Lower leg skin (tissue), 3 donors: ENCODE data around the gene NOD2.

Experiments used
- CTCF ChIP-seq, 3 donors: fragments of 450-650 bp; IDR thresholded peaks; one replicate each; pipeline ENCODE4 v1.5.1; 2016; ENCODE audit warnings: antibody characterized with exemption in 3 of 3, mild to moderate bottlenecking in 3 of 3, moderate library complexity in 2 of 3
- POLR2A ChIP-seq, 2 donors: fragments of 450-650 bp; IDR thresholded peaks; one replicate each; pipeline ENCODE4 v1.6.1; 2016 to 2017; ENCODE audit warnings: antibody characterized with exemption in 2 of 2, mild to moderate bottlenecking in 1 of 2, moderate library complexity in 1 of 2

GRCh38 chr16:50675686-50676610 lies 17.5 kb upstream of the NOD2 start:
- TF ChIP-seq CTCF (IDR thresholded peaks at IDR 0.05) (no peak), POLR2A (IDR thresholded peaks at IDR 0.05) (no peak)
